H9 (cell line): ENCODE data around the gene WDR59. TPM values are rescaled to one million over a fixed set of nuclear protein-coding genes. Genes with fewer than 3 reads are reported as not detected.

ENCODE experiments used
- DNase-seq: peaks from one replicate; pipeline ENCODE4 v3.0.0-alpha.2; 2017
- H2AFZ ChIP-seq: one replicate; pipeline ENCODE4 v1.6.1; 2013; ENCODE audit warnings: mild to moderate bottlenecking, low read length, control low read depth, moderate library complexity
- H2AK5ac ChIP-seq: 2 replicates; pipeline ENCODE4 v1.6.1; 2013; ENCODE audit warnings: low read length, control low read depth, mixed read lengths; ENCODE audit not compliant: insufficient read length
- H2BK120ac ChIP-seq: one replicate; pipeline ENCODE4 v1.6.1; 2013; ENCODE audit warnings: low read depth, mild to moderate bottlenecking, low read length, control low read depth, inconsistent platforms; ENCODE audit not compliant: poor library complexity, severe bottlenecking
- H2BK12ac ChIP-seq: 2 replicates; pipeline ENCODE4 v1.6.1; 2013; ENCODE audit warnings: low read length, control low read depth, mixed read lengths, low read depth; ENCODE audit not compliant: insufficient read length
- H2BK15ac ChIP-seq: 2 replicates; pipeline ENCODE4 v1.6.1; 2013; ENCODE audit warnings: low read depth, low read length, control low read depth
- H2BK20ac ChIP-seq: one replicate; pipeline ENCODE4 v1.6.1; 2013; ENCODE audit warnings: low read depth, mild to moderate bottlenecking, low read length, control low read depth, inconsistent platforms; ENCODE audit not compliant: poor library complexity, severe bottlenecking
- H2BK5ac ChIP-seq: 2 replicates; pipeline ENCODE4 v1.6.1; 2013; ENCODE audit warnings: low read length, control low read depth, mixed read lengths; ENCODE audit not compliant: insufficient read length
- H3K14ac ChIP-seq: 2 replicates; pipeline ENCODE4 v1.6.1; 2013; ENCODE audit warnings: low read length, control low read depth; ENCODE audit not compliant: insufficient read depth
- H3K18ac ChIP-seq: 2 replicates; pipeline ENCODE4 v1.6.1; 2013; ENCODE audit warnings: low read depth, mild to moderate bottlenecking, mixed read lengths, low read length, control low read depth; ENCODE audit not compliant: insufficient read length
- H3K23ac ChIP-seq: 2 replicates; pipeline ENCODE4 v1.6.1; 2013; ENCODE audit warnings: low read length, control low read depth, mixed read lengths, low read depth; ENCODE audit not compliant: insufficient read length
- H3K23me2 ChIP-seq: 2 replicates; pipeline ENCODE4 v1.6.1; 2013; ENCODE audit warnings: low read depth, mild to moderate bottlenecking, mixed read lengths, low read length, control low read depth; ENCODE audit not compliant: insufficient read length, poor library complexity, severe bottlenecking
- H3K27ac ChIP-seq: 2 replicates; pipeline ENCODE4 v1.5.1; 2013; ENCODE audit warnings: low read length, control low read depth, mixed read lengths, low read depth; ENCODE audit not compliant: insufficient read length
- H3K27me3 ChIP-seq: 2 replicates; pipeline ENCODE4 v1.6.1; 2013; ENCODE audit warnings: low read length, control low read depth, inconsistent platforms; ENCODE audit not compliant: insufficient read depth
- H3K4ac ChIP-seq: 2 replicates; pipeline ENCODE4 v1.6.1; 2013; ENCODE audit warnings: low read depth, mild to moderate bottlenecking, control low read depth, inconsistent platforms, low read length, moderate library complexity
- H3K4me1 ChIP-seq: 2 replicates; pipeline ENCODE4 v1.6.1; 2013; ENCODE audit warnings: low read length, control low read depth, inconsistent platforms; ENCODE audit not compliant: insufficient read depth
- H3K4me2 ChIP-seq: 2 replicates; pipeline ENCODE4 v1.6.1; 2013; ENCODE audit warnings: low read length, control low read depth, mixed read lengths; ENCODE audit not compliant: insufficient read length, insufficient read depth
- H3K56ac ChIP-seq: 2 replicates; pipeline ENCODE4 v1.6.1; 2013; ENCODE audit warnings: low read depth, mild to moderate bottlenecking, mixed read lengths, low read length, control low read depth; ENCODE audit not compliant: insufficient read length
- H3K79me1 ChIP-seq: 2 replicates; pipeline ENCODE4 v1.6.1; 2013; ENCODE audit warnings: low read depth, mild to moderate bottlenecking, moderate library complexity, low read length, control low read depth, inconsistent platforms; ENCODE audit not compliant: insufficient read depth, poor library complexity, severe bottlenecking
- H3K79me2 ChIP-seq: 2 replicates; pipeline ENCODE4 v1.6.1; 2013; ENCODE audit warnings: low read length, control low read depth, inconsistent platforms; ENCODE audit not compliant: insufficient read depth
- H3K9ac ChIP-seq: 2 replicates; pipeline ENCODE4 v1.6.1; 2013; ENCODE audit warnings: low read length, control low read depth, mixed read lengths; ENCODE audit not compliant: insufficient read length; ENCODE audit errors: extremely low read depth
- H3K9me3 ChIP-seq: one replicate; pipeline ENCODE4 v1.6.1; 2013; ENCODE audit warnings: low read depth, low read length, inconsistent platforms; ENCODE audit not compliant: control insufficient read depth
- H3T11ph ChIP-seq: one replicate; pipeline ENCODE4 v1.6.1; 2013; ENCODE audit warnings: mild to moderate bottlenecking, low read length, control low read depth, inconsistent platforms
- H4K20me1 ChIP-seq: one replicate; pipeline ENCODE4 v1.6.1; 2013; ENCODE audit not compliant: control insufficient read depth, insufficient read length, insufficient read depth
- H4K5ac ChIP-seq: 2 replicates; pipeline ENCODE4 v1.6.1; 2013; ENCODE audit warnings: low read depth, mild to moderate bottlenecking, mixed read lengths, low read length, control low read depth; ENCODE audit not compliant: insufficient read length
- H4K8ac ChIP-seq: replicated peaks from 2 replicates; pipeline ENCODE4 v1.6.1; 2013; ENCODE audit warnings: low read length, control low read depth, mixed read lengths, low read depth; ENCODE audit not compliant: insufficient read length
- H4K91ac ChIP-seq: 2 replicates; pipeline ENCODE4 v1.6.1; 2013; ENCODE audit warnings: low read depth, mild to moderate bottlenecking, moderate library complexity, mixed read lengths, low read length, control low read depth; ENCODE audit not compliant: insufficient read length
- H3K27ac Mint-ChIP-seq, 3 experiments: 2 replicates in 2 of 3; 3 replicates in 1 of 3; pipeline ENCODE4 v1.8.0; 2020 to 2021; ENCODE audit warnings: mixed read lengths in 3 of 3, mild to moderate bottlenecking in 1 of 3, moderate library complexity in 1 of 3
- H3K27me3 Mint-ChIP-seq: 2 replicates; pipeline ENCODE4 v1.8.0; 2021; ENCODE audit warnings: low read depth, mild to moderate bottlenecking, moderate library complexity, mixed read lengths
- H3K36me3 Mint-ChIP-seq, 3 experiments: 2 replicates in 2 of 3; 3 replicates in 1 of 3; pipeline ENCODE4 v1.8.0; 2020 to 2021; ENCODE audit warnings: low read depth in 3 of 3, mixed read lengths in 3 of 3; ENCODE audit not compliant: insufficient read depth in 1 of 3
- H3K4me1 Mint-ChIP-seq, 2 experiments: 2 replicates each; pipeline ENCODE4 v1.8.0; 2020; ENCODE audit warnings: mixed read lengths in 2 of 2
- H3K4me3 Mint-ChIP-seq, 2 experiments: 2 replicates in 1 of 2; 3 replicates in 1 of 2; pipeline ENCODE4 v1.8.0; 2020 to 2021; ENCODE audit warnings: mild to moderate bottlenecking in 2 of 2, mixed read lengths in 2 of 2, moderate library complexity in 1 of 2
- H3K9me3 Mint-ChIP-seq, 2 experiments: 2 replicates in 1 of 2; 3 replicates in 1 of 2; pipeline ENCODE4 v1.8.0; 2020; ENCODE audit warnings: mild to moderate bottlenecking in 2 of 2, mixed read lengths in 2 of 2, moderate library complexity in 1 of 2
- WGBS: extraction: QIAGEN DNeasy Blood & Tissue Kit; methylation state at CpG from one replicate; pipeline ENCODE4 v1.1.7; 2013; ENCODE audit warnings: missing lambda C conversion rate, low lambda C conversion rate, mixed read lengths; ENCODE audit not compliant: insufficient read length; ENCODE audit errors: extremely low coverage; 5-methylcytosine and 5-hydroxymethylcytosine counted together
- total RNA-seq: library from RNA; stranded (reverse); gene quantifications from 2 replicates; pipeline ENCODE4 v1.2.1, GENCODE V29; 2021
- TF ChIP-seq, protein P1 (sequence below): fragments of 200-600 bp; sonication (generic); conservative IDR thresholded peaks from 3 replicates; pipeline ENCODE4 v1.8.0; 2021; ENCODE audit warnings: antibody characterized with exemption, mild to moderate bottlenecking

WDR59 gene
- total RNA-seq, 1 experiment from 2014 or later: 97.5 TPM

DNA sequence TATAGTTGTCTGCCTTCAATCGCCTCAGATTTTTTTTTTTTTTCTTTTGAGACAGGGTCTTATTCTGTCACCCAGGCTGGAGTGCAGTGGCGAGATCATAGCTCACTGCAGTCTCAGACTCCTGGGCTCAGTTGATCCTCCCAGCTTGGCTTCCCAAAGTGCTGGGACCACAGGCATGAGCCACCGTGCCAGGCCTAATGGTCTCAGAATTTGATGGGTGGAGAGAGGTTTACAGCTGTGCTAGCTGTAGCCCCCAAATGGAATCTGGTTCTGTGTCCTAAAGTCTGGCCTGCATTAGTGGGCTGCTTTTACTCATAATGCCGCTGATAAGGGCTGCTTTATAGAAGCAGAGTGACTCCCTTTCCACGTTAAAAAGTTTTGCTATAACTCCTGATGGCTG lies 19.0 kb upstream of the WDR59 start:
- no peak overlapping the region for H4K8ac ChIP-seq
- no peak overlapping the region for H4K91ac ChIP-seq
- H3K4me2 ChIP-seq: no peak overlapping the region
- no peak for DNase-seq
- Mint-ChIP-seq H3K9me3 (peaks cover 0 to 2% of the 10 kb centered on the region in 2 experiments; a peak in 1 of 5 replicates), H3K4me3 (no peak overlapping the region), H3K4me1 (peaks cover 39 to 44% of the 10 kb centered on the region in 2 experiments), H3K27me3 (peaks cover 5% of the 10 kb centered on the region), H3K36me3 (peaks cover 5 to 24% (median 13%) of the 10 kb centered on the region in 3 experiments; a peak in 5 of 7 replicates), H3K27ac (peak overlapping the region in 1 of 3 experiments; percentile 62; a peak in 1 of 7 replicates)
- no peaks in the 10 kb centered on the region for H4K20me1 ChIP-seq
- peaks cover 32% of the 10 kb centered on the region; the same call in 1 of the 2 replicates for H3K79me2 ChIP-seq
- H2AFZ ChIP-seq: no peak overlapping the region
- H3K14ac ChIP-seq: no peak overlapping the region
- no peak overlapping the region for H2AK5ac ChIP-seq
- H3K27me3 ChIP-seq: no peaks in the 10 kb centered on the region
- WGBS: no CpG with 5 or more reads among the region's 5 CpGs
- H3K9ac ChIP-seq: no peak overlapping the region
- TF ChIP-seq, protein P1, sequence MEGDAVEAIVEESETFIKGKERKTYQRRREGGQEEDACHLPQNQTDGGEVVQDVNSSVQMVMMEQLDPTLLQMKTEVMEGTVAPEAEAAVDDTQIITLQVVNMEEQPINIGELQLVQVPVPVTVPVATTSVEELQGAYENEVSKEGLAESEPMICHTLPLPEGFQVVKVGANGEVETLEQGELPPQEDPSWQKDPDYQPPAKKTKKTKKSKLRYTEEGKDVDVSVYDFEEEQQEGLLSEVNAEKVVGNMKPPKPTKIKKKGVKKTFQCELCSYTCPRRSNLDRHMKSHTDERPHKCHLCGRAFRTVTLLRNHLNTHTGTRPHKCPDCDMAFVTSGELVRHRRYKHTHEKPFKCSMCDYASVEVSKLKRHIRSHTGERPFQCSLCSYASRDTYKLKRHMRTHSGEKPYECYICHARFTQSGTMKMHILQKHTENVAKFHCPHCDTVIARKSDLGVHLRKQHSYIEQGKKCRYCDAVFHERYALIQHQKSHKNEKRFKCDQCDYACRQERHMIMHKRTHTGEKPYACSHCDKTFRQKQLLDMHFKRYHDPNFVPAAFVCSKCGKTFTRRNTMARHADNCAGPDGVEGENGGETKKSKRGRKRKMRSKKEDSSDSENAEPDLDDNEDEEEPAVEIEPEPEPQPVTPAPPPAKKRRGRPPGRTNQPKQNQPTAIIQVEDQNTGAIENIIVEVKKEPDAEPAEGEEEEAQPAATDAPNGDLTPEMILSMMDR: no peak
- no peak overlapping the region for H2BK5ac ChIP-seq
- H2BK12ac ChIP-seq: no peak overlapping the region
- no peak overlapping the region for H4K5ac ChIP-seq
- H2BK20ac ChIP-seq: no peak overlapping the region
- no peak overlapping the region for H3T11ph ChIP-seq
- no peak overlapping the region for H2BK15ac ChIP-seq
- peaks cover 16% of the 10 kb centered on the region for H3K23me2 ChIP-seq
- no peaks in the 10 kb centered on the region for H3K4me1 ChIP-seq
- H3K9me3 ChIP-seq: no peaks in the 10 kb centered on the region
- H3K56ac ChIP-seq: no peak overlapping the region
- H3K23ac ChIP-seq: no peak overlapping the region
- no peak overlapping the region for H3K4ac ChIP-seq
- H3K27ac ChIP-seq: no peak overlapping the region
- no peak overlapping the region for H3K18ac ChIP-seq
- no peak overlapping the region for H2BK120ac ChIP-seq
- peaks cover 11% of the 10 kb centered on the region for H3K79me1 ChIP-seq
